Cardiac fibroblast (primary cell): Measurements from ENCODE around the gene SBK2.

Experiments used
- DNase-seq, 2 donors: peaks; one replicate each; pipeline versions ENCODE4 v3.0.0 to v3.0.0-alpha.2; 2010; ENCODE audit warnings: low read depth in 2 of 2
- H3K4me3 ChIP-seq, 2 donors: replicated peaks in 1 of 2; 1 replicate in 1 of 2; 2 replicates in 1 of 2; pipeline ENCODE4 v1.5.1; 2011; ENCODE audit warnings: low read depth in 2 of 2, low read length in 2 of 2, mild to moderate bottlenecking in 2 of 2, moderate library complexity in 1 of 2
- TF ChIP-seq, protein P1 (sequence below): IDR thresholded peaks from one replicate; pipeline ENCODE4 v1.5.1; 2011; ENCODE audit warnings: low read depth, mild to moderate bottlenecking, low read length, inconsistent platforms

The SBK2 gene

GRCh38 chr19:55488986-55489710, 47.8 kb downstream of the SBK2 start:
- no peak for DNase-seq
- peak overlapping the region in 1 of 2 donors; percentile 43 for H3K4me3 ChIP-seq
- TF ChIP-seq, protein P1, sequence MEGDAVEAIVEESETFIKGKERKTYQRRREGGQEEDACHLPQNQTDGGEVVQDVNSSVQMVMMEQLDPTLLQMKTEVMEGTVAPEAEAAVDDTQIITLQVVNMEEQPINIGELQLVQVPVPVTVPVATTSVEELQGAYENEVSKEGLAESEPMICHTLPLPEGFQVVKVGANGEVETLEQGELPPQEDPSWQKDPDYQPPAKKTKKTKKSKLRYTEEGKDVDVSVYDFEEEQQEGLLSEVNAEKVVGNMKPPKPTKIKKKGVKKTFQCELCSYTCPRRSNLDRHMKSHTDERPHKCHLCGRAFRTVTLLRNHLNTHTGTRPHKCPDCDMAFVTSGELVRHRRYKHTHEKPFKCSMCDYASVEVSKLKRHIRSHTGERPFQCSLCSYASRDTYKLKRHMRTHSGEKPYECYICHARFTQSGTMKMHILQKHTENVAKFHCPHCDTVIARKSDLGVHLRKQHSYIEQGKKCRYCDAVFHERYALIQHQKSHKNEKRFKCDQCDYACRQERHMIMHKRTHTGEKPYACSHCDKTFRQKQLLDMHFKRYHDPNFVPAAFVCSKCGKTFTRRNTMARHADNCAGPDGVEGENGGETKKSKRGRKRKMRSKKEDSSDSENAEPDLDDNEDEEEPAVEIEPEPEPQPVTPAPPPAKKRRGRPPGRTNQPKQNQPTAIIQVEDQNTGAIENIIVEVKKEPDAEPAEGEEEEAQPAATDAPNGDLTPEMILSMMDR, result no peak

DNA sequence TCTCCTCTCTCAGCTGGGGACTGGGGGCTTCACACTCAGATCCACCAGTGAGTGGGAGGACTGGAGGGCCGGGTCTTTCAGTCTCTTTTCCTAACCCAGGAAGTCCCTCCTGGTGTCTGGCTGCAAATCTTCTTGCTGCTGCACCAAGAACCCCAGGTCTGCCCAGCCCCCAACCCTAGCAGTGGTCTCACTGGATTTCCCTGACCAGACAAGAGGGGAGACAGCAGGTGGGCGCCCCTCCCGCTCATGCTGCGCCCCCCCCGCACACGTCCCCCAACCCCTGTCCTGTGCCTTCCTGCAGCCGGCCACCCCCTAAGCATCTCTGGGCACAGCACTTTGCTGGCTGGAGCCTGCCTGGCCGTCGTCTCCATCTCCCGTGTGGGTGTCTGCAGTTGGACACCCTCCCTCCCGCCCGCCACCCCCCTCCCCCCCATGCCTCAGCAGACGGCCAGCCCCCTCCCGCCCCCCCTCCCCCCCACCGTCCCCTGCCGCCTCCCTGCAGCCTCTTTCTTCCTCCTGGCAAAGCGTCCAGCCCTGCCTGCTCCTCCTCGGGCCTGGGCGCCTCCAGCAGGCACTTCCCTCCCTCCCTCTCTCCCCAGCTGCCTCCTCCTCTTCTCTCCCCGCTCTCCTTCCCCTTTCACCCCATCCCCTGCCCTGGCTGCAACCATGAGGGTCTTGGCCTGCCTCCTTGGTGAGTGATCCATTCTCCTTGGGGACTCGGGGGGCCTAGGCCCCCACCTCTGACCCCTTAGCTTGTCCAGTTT, 48.8 kb downstream of the SBK2 start, which contains the start of gene SSC5D:
Gene SSC5D (plus strand): TSS at position 513 of the 764 bp plus-strand sequence. CDS start 154 bp downstream, at position 667.
- peak; percentile 51 to 72 for DNase-seq
- H3K4me3 ChIP-seq, result peak within 1 kb of the TSS; percentile 15 to 43
- TF ChIP-seq, protein P1, result no peak

DNA sequence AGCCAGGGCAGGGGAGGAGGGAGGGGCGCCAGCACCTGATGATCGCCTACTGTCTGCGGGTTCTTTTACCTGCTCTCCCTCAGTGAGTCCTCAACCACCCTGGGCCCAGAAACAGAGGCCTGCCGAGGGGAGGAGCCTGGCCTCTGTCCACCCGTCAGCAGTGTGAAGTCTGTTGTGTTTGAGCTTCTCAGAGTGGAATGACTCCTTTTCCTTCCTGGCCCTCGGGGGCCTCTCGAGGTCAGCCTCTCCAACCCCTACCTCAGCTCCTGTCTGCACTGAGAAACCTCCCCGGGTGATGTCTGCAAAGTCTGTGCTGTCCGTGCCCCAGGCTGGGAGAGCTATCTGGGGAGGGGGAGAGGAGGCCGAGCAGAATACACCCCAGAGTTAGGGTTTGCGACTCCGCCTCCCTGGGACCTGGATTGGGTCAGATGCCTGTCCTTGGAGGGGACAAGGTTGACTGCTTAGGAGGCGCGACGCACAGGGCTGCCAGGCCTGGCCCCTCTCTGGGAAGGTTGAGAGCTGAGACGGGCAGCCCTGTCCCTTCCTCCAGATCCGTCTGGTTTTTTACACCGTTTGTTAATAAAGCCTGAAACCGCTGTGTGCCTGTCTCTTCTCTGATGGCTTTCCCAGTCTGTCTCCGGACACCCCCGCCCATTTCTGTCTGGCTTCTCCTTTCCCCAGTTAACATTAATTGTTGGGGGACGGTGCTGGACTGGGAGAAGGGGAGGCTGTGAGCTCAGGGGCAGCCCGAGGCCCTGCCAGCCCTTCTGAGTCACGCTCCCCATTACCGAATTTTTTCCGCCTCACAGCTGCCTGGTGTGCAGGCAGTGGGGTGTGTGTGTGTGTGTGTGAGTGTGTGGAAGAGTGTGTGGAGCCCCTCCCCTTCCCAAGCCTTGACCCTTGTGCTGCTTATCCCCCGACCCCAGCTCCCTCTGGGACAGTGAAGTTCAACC, 49.7 kb downstream of the SBK2 start:
- peak; percentile 96 to 97 for DNase-seq
- TF ChIP-seq, protein P1, result no peak
- H3K4me3 ChIP-seq, result peak overlapping the region; percentile 15 to 33

- TF ChIP-seq, protein P1, result peak; percentile 30
- peak overlapping the region; percentile 2 to 61 for H3K4me3 ChIP-seq
- no peak for DNase-seq
Measured at GRCh38 chr19:55486043-55486970, 50.6 kb downstream of the SBK2 start.

DNA sequence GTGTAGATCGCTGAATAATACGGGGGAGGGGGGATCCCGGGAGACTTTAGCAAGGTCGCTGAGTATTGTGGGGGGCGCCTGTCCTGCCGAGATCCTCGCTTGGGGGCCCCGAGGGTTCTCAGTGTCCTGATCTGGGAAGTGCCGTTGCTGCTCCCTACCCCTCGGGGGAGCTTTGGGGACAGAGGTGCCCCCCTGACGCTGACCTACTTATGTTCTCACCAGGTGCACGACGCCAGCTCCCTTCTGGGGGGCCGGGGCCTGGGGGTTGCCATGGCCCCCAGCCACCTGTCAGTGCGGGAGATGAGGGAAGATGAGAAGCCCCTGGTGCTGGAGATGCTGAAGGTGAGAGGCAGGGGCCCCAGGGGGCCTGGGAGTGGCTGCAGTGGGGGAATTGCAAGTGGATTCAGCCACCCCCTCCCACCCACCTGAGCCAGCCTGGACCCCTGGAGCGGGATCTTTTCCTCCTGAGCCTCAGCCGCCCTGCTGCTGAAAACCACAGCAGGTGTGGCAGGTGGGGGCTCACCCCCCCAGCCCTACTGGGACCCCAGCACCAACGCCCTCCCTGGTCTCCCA, 51.4 kb downstream of the SBK2 start:
- H3K4me3 ChIP-seq, result peak overlapping the region; percentile 61 to 63
- TF ChIP-seq, protein P1, result no peak
- DNase-seq, result no peak
